SU-DHL-6 (cell line): ENCODE measurements around the gene SASS6.

Source experiments
- EZH2phosphoT487 ChIP-seq: fragments of 200-600 bp; sonication (generic), shearing (Covaris generic); conservative IDR thresholded peaks from 2 replicates; pipeline ENCODE4 v1.6.1; 2018; ENCODE audit warnings: mild to moderate bottlenecking, antibody characterized with exemption, low read length, moderate library complexity, mixed read lengths
- TF ChIP-seq, protein P1 (sequence below): fragments of 200-600 bp; sonication (generic); IDR thresholded peaks from one replicate; pipeline ENCODE4 v1.5.1; 2017; ENCODE audit warnings: antibody characterized with exemption, mild to moderate bottlenecking, low read length, moderate library complexity; ENCODE audit not compliant: insufficient read depth, poor library complexity, severe bottlenecking

DNA sequence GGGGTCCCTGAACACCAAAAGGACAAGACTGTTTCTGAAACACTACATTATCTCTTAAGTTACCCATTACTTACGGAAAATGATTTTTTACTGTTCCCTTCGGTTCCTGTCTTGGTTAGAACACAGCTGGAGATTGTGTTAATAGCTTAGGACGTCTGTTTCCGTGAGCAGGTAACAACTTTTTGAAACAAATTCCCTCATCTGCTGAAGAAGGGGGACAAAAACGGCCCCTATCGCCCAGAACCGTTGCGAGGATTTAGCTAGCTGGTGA, 95.1 kb downstream of the SASS6 start:
- TF ChIP-seq, protein P1, sequence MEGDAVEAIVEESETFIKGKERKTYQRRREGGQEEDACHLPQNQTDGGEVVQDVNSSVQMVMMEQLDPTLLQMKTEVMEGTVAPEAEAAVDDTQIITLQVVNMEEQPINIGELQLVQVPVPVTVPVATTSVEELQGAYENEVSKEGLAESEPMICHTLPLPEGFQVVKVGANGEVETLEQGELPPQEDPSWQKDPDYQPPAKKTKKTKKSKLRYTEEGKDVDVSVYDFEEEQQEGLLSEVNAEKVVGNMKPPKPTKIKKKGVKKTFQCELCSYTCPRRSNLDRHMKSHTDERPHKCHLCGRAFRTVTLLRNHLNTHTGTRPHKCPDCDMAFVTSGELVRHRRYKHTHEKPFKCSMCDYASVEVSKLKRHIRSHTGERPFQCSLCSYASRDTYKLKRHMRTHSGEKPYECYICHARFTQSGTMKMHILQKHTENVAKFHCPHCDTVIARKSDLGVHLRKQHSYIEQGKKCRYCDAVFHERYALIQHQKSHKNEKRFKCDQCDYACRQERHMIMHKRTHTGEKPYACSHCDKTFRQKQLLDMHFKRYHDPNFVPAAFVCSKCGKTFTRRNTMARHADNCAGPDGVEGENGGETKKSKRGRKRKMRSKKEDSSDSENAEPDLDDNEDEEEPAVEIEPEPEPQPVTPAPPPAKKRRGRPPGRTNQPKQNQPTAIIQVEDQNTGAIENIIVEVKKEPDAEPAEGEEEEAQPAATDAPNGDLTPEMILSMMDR, result no peak
- TF ChIP-seq EZH2phosphoT487, result no peak
